ENCODE measurements around the gene ASTN1.

GRCh38 chr1:177032434-177032833 is 132.1 kb downstream of the ASTN1 start:
- TF ChIP-seq CTCF (conservative IDR thresholded peaks at IDR 0.05; ENCODE audit: low read depth, low read length) (no peak), POLR2A (IDR thresholded peaks at IDR 0.05; ENCODE audit: low read depth, low read length) (no peak), USF2 (IDR thresholded peaks at IDR 0.05; ENCODE audit: low read depth, low read length) (no peak), MAFK (IDR thresholded peaks at IDR 0.05; ENCODE audit: low read depth, low read length) (no peak), FOS (IDR thresholded peaks at IDR 0.05; ENCODE audit: low read depth, low read length) (no peak), CEBPB (IDR thresholded peaks at IDR 0.05; ENCODE audit: low read depth, low read length) (no peak), RFX5 (IDR thresholded peaks at IDR 0.05; ENCODE audit: low read depth, low read length) (no peak), MAZ (IDR thresholded peaks at IDR 0.05; ENCODE audit: borderline replicate concordance, low read depth, low read length) (no peak), MXI1 (IDR thresholded peaks at IDR 0.05; ENCODE audit: borderline replicate concordance, low read depth, low read length) (no peak), CHD1 (IDR thresholded peaks at IDR 0.05; ENCODE audit: low read depth, low read length) (no peak), SMC3 (IDR thresholded peaks at IDR 0.05; ENCODE audit: low read depth, low read length) (no peak), RAD21 (IDR thresholded peaks at IDR 0.05; ENCODE audit: low read length) (no peak)

All from IMR-90 (cell line).